Activated naive CD4-positive, alpha-beta T cell treated with anti-CD3 and anti-CD28 coated beads, Interleukin-2, amount 10 ng/mL, durations not matched to agents 7 days and 5 days (primary cell): ENCODE data around the gene C2orf80.
"Not testable (repeated sequence)": the region's sequence is repeated elsewhere in the genome, so short reads cannot be mapped to it uniquely, and the experiment has no call there.

Experiments
- CTCF ChIA-PET: fragments of 350-600 bp; sonication (Branson Sonifier 250); formaldehyde crosslinking; loops from one replicate; lab custom pipeline; 2021; ENCODE audit warnings: antibody characterized with exemption; lab: Charles Lee
- DNase-seq: peaks from one replicate; pipeline ENCODE4 v3.0.0-alpha.2; 2020
- H3K27ac Mint-ChIP-seq: one replicate; pipeline ENCODE4 v1.8.0; 2021; ENCODE audit warnings: mild to moderate bottlenecking, moderate library complexity, mixed read lengths
- H3K27me3 Mint-ChIP-seq: one replicate; pipeline ENCODE4 v1.8.0; 2021; ENCODE audit warnings: mild to moderate bottlenecking, mixed read lengths
- H3K36me3 Mint-ChIP-seq: one replicate; pipeline ENCODE4 v1.8.0; 2021; ENCODE audit warnings: mixed read lengths
- H3K4me1 Mint-ChIP-seq: one replicate; pipeline ENCODE4 v1.8.0; 2021; ENCODE audit warnings: mixed read lengths
- H3K4me3 Mint-ChIP-seq: one replicate; pipeline ENCODE4 v1.8.0; 2021; ENCODE audit warnings: mild to moderate bottlenecking, moderate library complexity, mixed read lengths
- H3K9me3 Mint-ChIP-seq: one replicate; pipeline ENCODE4 v1.8.0; 2021; ENCODE audit warnings: mixed read lengths

Gene C2orf80

GRCh38 chr2:208189810-208190503, at the start of gene C2orf80:
Gene C2orf80, minus strand, starts transcription at chr2:208190030. Its CDS starts 3,044 bp downstream, at chr2:208186986.
- DNase-seq, result no peak
- Mint-ChIP-seq H3K9me3 (no peaks in the 10 kb centered on the region), H3K4me3 (no peak within 1 kb of the TSS), H3K27ac (no peak within 1 kb of the TSS), H3K4me1 (no peaks in the 10 kb centered on the region), H3K36me3 (no peaks in the 10 kb centered on the region), H3K27me3 (peaks cover 3% of the 10 kb centered on the region)
- CTCF ChIA-PET, result interaction anchor here (1.2 to 1.5 kb wide), 2 partner anchors 15 kb away, joined by 3 to 5 read pairs; no protein-coding TSS in a partner anchor

- CTCF ChIA-PET, result no interaction called here
- Mint-ChIP-seq H3K27ac (no peak overlapping the region), H3K4me3 (no peak overlapping the region), H3K9me3 (peaks cover 4% of the 10 kb centered on the region), H3K4me1 (no peaks in the 10 kb centered on the region), H3K27me3 (no peaks in the 10 kb centered on the region), H3K36me3 (peaks cover 47% of the 10 kb centered on the region)
- DNase-seq, result no peak
These were observed 46.0 kb upstream of the C2orf80 start for GRCh38 chr2:208235860-208236259.

GRCh38 chr2:208234786-208235185, 45.0 kb upstream of the C2orf80 start:
- Mint-ChIP-seq H3K4me1 (no peaks in the 10 kb centered on the region), H3K4me3 (no peak overlapping the region), H3K36me3 (peaks cover 42% of the 10 kb centered on the region), H3K9me3 (peaks cover 4% of the 10 kb centered on the region), H3K27me3 (no peaks in the 10 kb centered on the region), H3K27ac (no peak overlapping the region)
- DNase-seq, result no peak
- CTCF ChIA-PET, result no interaction called here

GRCh38 chr2:208228476-208228875, 38.6 kb upstream of the C2orf80 start:
- Mint-ChIP-seq H3K4me3 (no peak overlapping the region), H3K27ac (no peak overlapping the region), H3K27me3 (no peaks in the 10 kb centered on the region), H3K36me3 (no peaks in the 10 kb centered on the region), H3K9me3 (peaks cover 4% of the 10 kb centered on the region), H3K4me1 (no peaks in the 10 kb centered on the region)
- CTCF ChIA-PET, result interaction anchor here (0.6 to 0.7 kb wide), 2 partner anchors 53 to 521 kb away, joined by 3 to 5 read pairs; no protein-coding TSS in a partner anchor
- DNase-seq, result no peak

- Mint-ChIP-seq H3K9me3 (peaks cover 4% of the 10 kb centered on the region), H3K4me3 (no peak overlapping the region), H3K4me1 (no peaks in the 10 kb centered on the region), H3K27me3 (no peaks in the 10 kb centered on the region), H3K27ac (no peak overlapping the region), H3K36me3 (no peaks in the 10 kb centered on the region)
- CTCF ChIA-PET, result no interaction called here
- no peak for DNase-seq
These were observed 37.9 kb upstream of the C2orf80 start for GRCh38 chr2:208227581-208228232.

- H3K27me3 Mint-ChIP-seq, result no peaks in the 10 kb centered on the region
- DNase-seq, result no peak
- CTCF ChIA-PET, result no interaction called here
- H3K4me1 Mint-ChIP-seq, result no peaks in the 10 kb centered on the region
- H3K36me3 Mint-ChIP-seq, result no peaks in the 10 kb centered on the region
- H3K4me3 Mint-ChIP-seq, result no peak overlapping the region
- no peak overlapping the region for H3K27ac Mint-ChIP-seq
- H3K9me3 Mint-ChIP-seq, result no peaks in the 10 kb centered on the region
These were observed 35.0 kb upstream of the C2orf80 start for GRCh38 chr2:208224802-208225201.

GRCh38 chr2:208222351-208222750, 32.5 kb upstream of the C2orf80 start:
- Mint-ChIP-seq H3K27ac (no peak overlapping the region), H3K27me3 (no peaks in the 10 kb centered on the region), H3K9me3 (no peaks in the 10 kb centered on the region), H3K4me1 (no peaks in the 10 kb centered on the region), H3K36me3 (no peaks in the 10 kb centered on the region), H3K4me3 (no peak overlapping the region)
- no peak for DNase-seq
- CTCF ChIA-PET, result no interaction called here

GRCh38 chr2:208221873-208222272, 32.0 kb upstream of the C2orf80 start:
- H3K9me3 Mint-ChIP-seq, H3K27me3 Mint-ChIP-seq, H3K4me1 Mint-ChIP-seq, H3K4me3 Mint-ChIP-seq, CTCF ChIA-PET, DNase-seq, H3K27ac Mint-ChIP-seq, H3K36me3 Mint-ChIP-seq: not testable (repeated sequence)

- no peaks in the 10 kb centered on the region for H3K4me1 Mint-ChIP-seq
- no peak for DNase-seq
- CTCF ChIA-PET, result no interaction called here
- no peaks in the 10 kb centered on the region for H3K36me3 Mint-ChIP-seq
- no peak overlapping the region for H3K27ac Mint-ChIP-seq
- H3K4me3 Mint-ChIP-seq, result no peak overlapping the region
- no peaks in the 10 kb centered on the region for H3K9me3 Mint-ChIP-seq
- no peaks in the 10 kb centered on the region for H3K27me3 Mint-ChIP-seq
These were observed 21.0 kb upstream of the C2orf80 start for GRCh38 chr2:208210688-208211451.

GRCh38 chr2:208208335-208209085, 18.7 kb upstream of the C2orf80 start:
- Mint-ChIP-seq H3K36me3 (no peaks in the 10 kb centered on the region), H3K27ac (no peak overlapping the region), H3K27me3 (no peaks in the 10 kb centered on the region), H3K4me1 (no peaks in the 10 kb centered on the region), H3K9me3 (no peaks in the 10 kb centered on the region), H3K4me3 (no peak overlapping the region)
- DNase-seq, result no peak
- CTCF ChIA-PET, result no interaction called here

GRCh38 chr2:208207769-208208168, 17.9 kb upstream of the C2orf80 start:
- DNase-seq, result no peak
- CTCF ChIA-PET, result no interaction called here
- no peaks in the 10 kb centered on the region for H3K9me3 Mint-ChIP-seq

GRCh38 chr2:208204166-208204565, 14.3 kb upstream of the C2orf80 start:
- no peak overlapping the region for H3K4me3 Mint-ChIP-seq

More at GRCh38 chr2:208207769-208208168, 17.9 kb upstream of the C2orf80 start:
- Mint-ChIP-seq H3K27ac (no peak overlapping the region), H3K4me1 (no peaks in the 10 kb centered on the region), H3K27me3 (no peaks in the 10 kb centered on the region), H3K4me3 (no peak overlapping the region), H3K36me3 (no peaks in the 10 kb centered on the region)

GRCh38 chr2:208195531-208195930, 5.7 kb upstream of the C2orf80 start:
- H3K4me3 Mint-ChIP-seq, result no peak overlapping the region
- no peaks in the 10 kb centered on the region for H3K36me3 Mint-ChIP-seq
- H3K9me3 Mint-ChIP-seq, result no peaks in the 10 kb centered on the region
- H3K27ac Mint-ChIP-seq, result no peak overlapping the region
- no peaks in the 10 kb centered on the region for H3K27me3 Mint-ChIP-seq
- no peak for DNase-seq
- no peaks in the 10 kb centered on the region for H3K4me1 Mint-ChIP-seq
- CTCF ChIA-PET, result no interaction called here

More at GRCh38 chr2:208204166-208204565, 14.3 kb upstream of the C2orf80 start:
- CTCF ChIA-PET, result interaction anchor here (1.9 kb wide), 1 partner anchor 29 kb away, joined by 6 read pairs; no protein-coding TSS in a partner anchor
- no peak overlapping the region for H3K27ac Mint-ChIP-seq
- H3K36me3 Mint-ChIP-seq, result no peaks in the 10 kb centered on the region
- DNase-seq, result no peak
- no peaks in the 10 kb centered on the region for H3K9me3 Mint-ChIP-seq
- no peaks in the 10 kb centered on the region for H3K27me3 Mint-ChIP-seq
- no peaks in the 10 kb centered on the region for H3K4me1 Mint-ChIP-seq
